Measurements from ENCODE around the gene NPY5R. TPM values are rescaled to one million over a fixed set of nuclear protein-coding genes. Genes with fewer than 3 reads are reported as not detected.

The NPY5R gene
- total and polyA plus RNA-seq, 2 donors (not counting 3 experiments of a cell fraction or from before 2014, with no cell fraction given), result not detected

DNA sequence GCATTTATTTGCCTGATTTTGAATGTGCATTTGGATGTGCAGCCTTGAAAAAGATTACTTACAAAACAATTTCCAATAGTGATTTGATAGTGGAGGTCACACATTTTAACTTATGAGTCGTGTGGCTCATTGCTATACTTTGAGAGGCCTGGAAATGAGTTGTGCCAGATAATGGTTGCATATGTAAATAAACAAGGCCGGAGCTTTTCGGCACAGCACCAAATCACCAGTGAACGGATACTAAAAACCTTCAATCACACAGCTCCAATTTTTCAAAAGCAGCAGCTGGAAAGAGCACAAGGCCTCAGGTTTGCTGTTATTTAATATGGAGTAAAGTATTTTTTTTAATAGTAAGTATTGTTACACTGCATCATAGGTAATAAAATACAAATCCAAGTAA is 57.2 kb downstream of the NPY5R start:
- Histone ChIP-seq H3K36me3 (ENCODE audit: control insufficient read depth in 2 of 2, extremely low read depth in 1 of 2, insufficient read depth in 2 of 2, low read length in 2 of 2) (no peaks in the 10 kb centered on the region), H2AFZ (ENCODE audit: low read depth, low read length) (no peak overlapping the region), H3K27ac (ENCODE audit: insufficient read depth, low read depth, low read length) (no peak overlapping the region), H3K79me2 (ENCODE audit: control insufficient read depth, insufficient read depth, low read length) (no peaks in the 10 kb centered on the region), H3K4me1 (ENCODE audit: control insufficient read depth, extremely low read depth, insufficient read depth, low read length) (peaks cover 4% of the 10 kb centered on the region), H3K4me3 (replicated peaks in 1 of 3; ENCODE audit: insufficient read depth in 1 of 3, low read depth in 1 of 3, low read length in 3 of 3) (no peak overlapping the region), H3K4me2 (ENCODE audit: insufficient read depth, low read length) (no peak overlapping the region), H3K9ac (replicated peaks; ENCODE audit: extremely low read depth, insufficient read depth, low read length) (no peak overlapping the region), H4K20me1 (replicated peaks; ENCODE audit: control insufficient read depth, extremely low read depth, insufficient read depth, low read length) (no peaks in the 10 kb centered on the region), H3K9me1 (replicated peaks; ENCODE audit: control insufficient read depth, extremely low read depth, insufficient read depth, low read length) (no peaks in the 10 kb centered on the region), H3K9me3 (replicated peaks; ENCODE audit: control insufficient read depth, insufficient read depth, low read length) (no peaks in the 10 kb centered on the region), H3K27me3 (ENCODE audit: control insufficient read depth in 2 of 2, insufficient read depth in 2 of 2, low read length in 2 of 2) (no peaks in the 10 kb centered on the region)
- intact Hi-C loops (cut with micrococcal nuclease), result no loop called here
- no peak for FAIRE-seq
- POLR2A ChIA-PET, result no interaction called here
- no TSS peak for BruUV-seq (replicated peaks)
- dilution Hi-C loops (cut with MboI; ENCODE audit: extremely low pct_ligation_motif_present, low sequenced_read_pairs), result no loop called here
- no peak for DNase-seq (ENCODE audit: low read depth, low spot score)
- TF ChIP-seq POLR2A (IDR thresholded peaks at IDR 0.05; ENCODE audit: low read depth, low read length), result no peak
- no peak for TF ChIP-seq MYC (IDR thresholded peaks at IDR 0.05; ENCODE audit: low read depth, low read length)
- TF ChIP-seq FOS (IDR thresholded peaks at IDR 0.05; ENCODE audit: borderline replicate concordance, insufficient read depth, low read length), result no peak
- TF ChIP-seq GATA2 (IDR thresholded peaks at IDR 0.05; ENCODE audit: insufficient read depth, insufficient read length, low read depth, low read length), result no peak
- TF ChIP-seq, protein P1, sequence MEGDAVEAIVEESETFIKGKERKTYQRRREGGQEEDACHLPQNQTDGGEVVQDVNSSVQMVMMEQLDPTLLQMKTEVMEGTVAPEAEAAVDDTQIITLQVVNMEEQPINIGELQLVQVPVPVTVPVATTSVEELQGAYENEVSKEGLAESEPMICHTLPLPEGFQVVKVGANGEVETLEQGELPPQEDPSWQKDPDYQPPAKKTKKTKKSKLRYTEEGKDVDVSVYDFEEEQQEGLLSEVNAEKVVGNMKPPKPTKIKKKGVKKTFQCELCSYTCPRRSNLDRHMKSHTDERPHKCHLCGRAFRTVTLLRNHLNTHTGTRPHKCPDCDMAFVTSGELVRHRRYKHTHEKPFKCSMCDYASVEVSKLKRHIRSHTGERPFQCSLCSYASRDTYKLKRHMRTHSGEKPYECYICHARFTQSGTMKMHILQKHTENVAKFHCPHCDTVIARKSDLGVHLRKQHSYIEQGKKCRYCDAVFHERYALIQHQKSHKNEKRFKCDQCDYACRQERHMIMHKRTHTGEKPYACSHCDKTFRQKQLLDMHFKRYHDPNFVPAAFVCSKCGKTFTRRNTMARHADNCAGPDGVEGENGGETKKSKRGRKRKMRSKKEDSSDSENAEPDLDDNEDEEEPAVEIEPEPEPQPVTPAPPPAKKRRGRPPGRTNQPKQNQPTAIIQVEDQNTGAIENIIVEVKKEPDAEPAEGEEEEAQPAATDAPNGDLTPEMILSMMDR (IDR thresholded peaks at IDR 0.05; ENCODE audit: extremely low read depth in 1 of 2, insufficient read depth in 1 of 2, low read depth in 1 of 2, low read length in 2 of 2), result no peak
- TF ChIP-seq, protein P2, sequence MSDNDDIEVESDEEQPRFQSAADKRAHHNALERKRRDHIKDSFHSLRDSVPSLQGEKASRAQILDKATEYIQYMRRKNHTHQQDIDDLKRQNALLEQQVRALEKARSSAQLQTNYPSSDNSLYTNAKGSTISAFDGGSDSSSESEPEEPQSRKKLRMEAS (IDR thresholded peaks at IDR 0.05; ENCODE audit: insufficient read depth, insufficient read length), result no peak
- TF ChIP-seq POLR2AphosphoS5 (IDR thresholded peaks at IDR 0.05; ENCODE audit: insufficient read depth, low read depth, low read length), result no peak
- TF ChIP-seq EZH2 (IDR thresholded peaks at IDR 0.05; ENCODE audit: borderline replicate concordance, low read depth, low read length, severe bottlenecking), result no peak
- TF ChIP-seq JUN (IDR thresholded peaks at IDR 0.05; ENCODE audit: borderline replicate concordance, insufficient read depth, insufficient read length, low read depth), result no peak
- CTCF ChIA-PET, result no interaction called here

Other genes starting within 250 kb of the NPY5R start
- gene NAF1, start 177.0 kb upstream of the NPY5R start, total RNA-seq, result 17.1 and 19.6 TPM in 2 replicates
- 3.0 and 3.2 TPM in 2 replicates for gene NAF1, start 177.0 kb upstream of the NPY5R start, polyA plus RNA-seq
- gene NPY1R, start 11.3 kb upstream of the NPY5R start, total RNA-seq, result not detected in 2 replicates
- gene NPY1R, start 11.3 kb upstream of the NPY5R start, polyA plus RNA-seq, result 0.08 and 0.21 TPM in 2 replicates
- not detected in 2 replicates for gene TKTL2, start 129.9 kb downstream of the NPY5R start, total RNA-seq
- gene TKTL2, start 129.9 kb downstream of the NPY5R start, polyA plus RNA-seq, result not detected in 2 replicates
- 41.1 and 42.7 TPM in 2 replicates for gene TMA16, start 150.8 kb downstream of the NPY5R start, total RNA-seq
- gene TMA16, start 150.8 kb downstream of the NPY5R start, polyA plus RNA-seq, result 2.9 and 4.2 TPM in 2 replicates